Ishikawa (cell line): ENCODE data around the gene DLX1.

Experiments used
- CEBPB ChIP-seq: IDR thresholded peaks from 2 replicates; pipeline ENCODE4 v1.6.1; 2012
- CREB1 ChIP-seq: IDR thresholded peaks from 2 replicates; pipeline ENCODE4 v1.6.1; 2012; ENCODE audit warnings: low read depth
- EGR1 ChIP-seq: IDR thresholded peaks from 2 replicates; pipeline ENCODE4 v1.6.1; 2012
- EP300 ChIP-seq: IDR thresholded peaks from 2 replicates; pipeline ENCODE4 v1.6.1; 2012; ENCODE audit warnings: borderline replicate concordance
- FOXM1 ChIP-seq: IDR thresholded peaks from 2 replicates; pipeline ENCODE4 v1.6.1; 2012; ENCODE audit warnings: low read depth, borderline replicate concordance
- NFIC ChIP-seq: IDR thresholded peaks from 2 replicates; pipeline ENCODE4 v1.6.1; 2012
- RAD21 ChIP-seq: IDR thresholded peaks from 2 replicates; pipeline ENCODE4 v1.6.1; 2012; ENCODE audit warnings: low read depth
- TAF1 ChIP-seq: IDR thresholded peaks from 2 replicates; pipeline ENCODE4 v1.6.1; 2012; ENCODE audit warnings: low read depth, mild to moderate bottlenecking
- TCF12 ChIP-seq: IDR thresholded peaks from 2 replicates; pipeline ENCODE4 v1.6.1; 2012; ENCODE audit warnings: low read depth
- TEAD4 ChIP-seq: IDR thresholded peaks from 2 replicates; pipeline ENCODE4 v1.6.1; 2012
- YY1 ChIP-seq: IDR thresholded peaks from 2 replicates; pipeline ENCODE4 v1.6.1; 2012; ENCODE audit warnings: low read depth
- ZBTB7A ChIP-seq: IDR thresholded peaks from 2 replicates; pipeline ENCODE4 v1.6.1; 2012; ENCODE audit warnings: low read depth
- TF ChIP-seq, protein P1 (sequence below): IDR thresholded peaks from 2 replicates; pipeline ENCODE4 v1.6.1; 2012
- TF ChIP-seq, protein P2 (sequence below): IDR thresholded peaks from 2 replicates; pipeline ENCODE4 v1.6.1; 2012; ENCODE audit warnings: low read depth, mild to moderate bottlenecking
- TF ChIP-seq, protein P3 (sequence below): IDR thresholded peaks from 2 replicates; pipeline ENCODE4 v1.6.1; 2012

Gene DLX1

DNA sequence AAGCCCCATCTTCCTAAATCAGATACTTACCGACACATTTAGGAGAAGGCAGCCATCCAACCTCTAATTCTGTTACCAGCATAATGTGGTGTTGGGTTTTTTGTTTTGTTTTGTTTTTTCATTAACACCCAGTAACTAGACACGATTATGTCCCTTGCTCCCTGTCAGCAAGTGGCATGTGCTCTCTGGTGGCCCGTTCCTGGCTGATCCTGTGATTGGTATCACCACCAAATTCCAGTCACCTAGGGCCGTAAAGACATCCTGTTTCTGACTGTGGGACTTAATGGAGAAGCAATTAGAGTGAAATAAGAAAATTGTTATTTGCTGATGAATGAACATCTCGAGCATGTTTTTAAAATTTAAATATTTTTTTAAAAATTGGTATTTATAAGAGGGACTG, 5.9 kb upstream of the DLX1 start:
- no peak for TF ChIP-seq NFIC
- TF ChIP-seq RAD21: no peak
- TF ChIP-seq, protein P1, sequence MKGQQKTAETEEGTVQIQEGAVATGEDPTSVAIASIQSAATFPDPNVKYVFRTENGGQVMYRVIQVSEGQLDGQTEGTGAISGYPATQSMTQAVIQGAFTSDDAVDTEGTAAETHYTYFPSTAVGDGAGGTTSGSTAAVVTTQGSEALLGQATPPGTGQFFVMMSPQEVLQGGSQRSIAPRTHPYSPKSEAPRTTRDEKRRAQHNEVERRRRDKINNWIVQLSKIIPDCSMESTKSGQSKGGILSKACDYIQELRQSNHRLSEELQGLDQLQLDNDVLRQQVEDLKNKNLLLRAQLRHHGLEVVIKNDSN: no peak
- TF ChIP-seq EGR1: no peak
- no peak for TF ChIP-seq YY1

DNA sequence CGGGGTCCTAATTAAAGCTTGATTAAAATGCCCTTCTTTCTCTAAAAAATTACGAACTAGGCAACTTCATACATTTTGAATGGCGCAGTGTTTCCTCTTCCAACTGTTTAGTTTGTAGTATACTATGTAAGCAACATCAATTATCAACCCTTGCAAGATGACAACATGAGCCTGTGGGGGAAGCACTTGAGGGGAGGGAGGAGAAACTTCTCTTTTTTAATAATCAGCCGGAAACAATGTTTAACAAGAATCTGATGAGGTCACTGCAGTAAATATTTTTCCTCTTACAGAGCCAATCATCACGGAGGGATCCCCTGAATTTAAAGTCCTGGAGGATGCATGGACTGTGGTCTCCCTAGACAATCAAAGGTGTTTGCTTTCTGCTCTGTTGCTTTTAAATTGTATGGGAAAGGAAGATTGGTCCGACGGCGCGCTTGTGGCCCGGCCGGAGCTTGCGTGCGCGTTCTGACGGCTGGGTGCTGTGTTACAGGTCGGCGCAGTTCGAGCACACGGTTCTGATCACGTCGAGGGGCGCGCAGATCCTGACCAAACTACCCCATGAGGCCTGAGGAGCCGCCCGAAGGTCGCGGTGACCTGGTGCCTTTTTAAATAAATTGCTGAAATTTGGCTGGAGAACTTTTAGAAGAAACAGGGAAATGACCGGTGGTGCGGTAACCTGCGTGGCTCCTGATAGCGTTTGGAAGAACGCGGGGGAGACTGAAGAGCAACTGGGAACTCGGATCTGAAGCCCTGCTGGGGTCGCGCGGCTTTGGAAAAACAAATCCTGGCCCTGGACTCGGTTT, 5.3 kb upstream of the DLX1 start:
- TF ChIP-seq, protein P2, sequence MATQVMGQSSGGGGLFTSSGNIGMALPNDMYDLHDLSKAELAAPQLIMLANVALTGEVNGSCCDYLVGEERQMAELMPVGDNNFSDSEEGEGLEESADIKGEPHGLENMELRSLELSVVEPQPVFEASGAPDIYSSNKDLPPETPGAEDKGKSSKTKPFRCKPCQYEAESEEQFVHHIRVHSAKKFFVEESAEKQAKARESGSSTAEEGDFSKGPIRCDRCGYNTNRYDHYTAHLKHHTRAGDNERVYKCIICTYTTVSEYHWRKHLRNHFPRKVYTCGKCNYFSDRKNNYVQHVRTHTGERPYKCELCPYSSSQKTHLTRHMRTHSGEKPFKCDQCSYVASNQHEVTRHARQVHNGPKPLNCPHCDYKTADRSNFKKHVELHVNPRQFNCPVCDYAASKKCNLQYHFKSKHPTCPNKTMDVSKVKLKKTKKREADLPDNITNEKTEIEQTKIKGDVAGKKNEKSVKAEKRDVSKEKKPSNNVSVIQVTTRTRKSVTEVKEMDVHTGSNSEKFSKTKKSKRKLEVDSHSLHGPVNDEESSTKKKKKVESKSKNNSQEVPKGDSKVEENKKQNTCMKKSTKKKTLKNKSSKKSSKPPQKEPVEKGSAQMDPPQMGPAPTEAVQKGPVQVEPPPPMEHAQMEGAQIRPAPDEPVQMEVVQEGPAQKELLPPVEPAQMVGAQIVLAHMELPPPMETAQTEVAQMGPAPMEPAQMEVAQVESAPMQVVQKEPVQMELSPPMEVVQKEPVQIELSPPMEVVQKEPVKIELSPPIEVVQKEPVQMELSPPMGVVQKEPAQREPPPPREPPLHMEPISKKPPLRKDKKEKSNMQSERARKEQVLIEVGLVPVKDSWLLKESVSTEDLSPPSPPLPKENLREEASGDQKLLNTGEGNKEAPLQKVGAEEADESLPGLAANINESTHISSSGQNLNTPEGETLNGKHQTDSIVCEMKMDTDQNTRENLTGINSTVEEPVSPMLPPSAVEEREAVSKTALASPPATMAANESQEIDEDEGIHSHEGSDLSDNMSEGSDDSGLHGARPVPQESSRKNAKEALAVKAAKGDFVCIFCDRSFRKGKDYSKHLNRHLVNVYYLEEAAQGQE: no peak
- TF ChIP-seq TAF1 (no peak), CREB1 (no peak), YY1 (no peak), EP300 (no peak), CEBPB (no peak), TCF12 (no peak)
- TF ChIP-seq, protein P3, sequence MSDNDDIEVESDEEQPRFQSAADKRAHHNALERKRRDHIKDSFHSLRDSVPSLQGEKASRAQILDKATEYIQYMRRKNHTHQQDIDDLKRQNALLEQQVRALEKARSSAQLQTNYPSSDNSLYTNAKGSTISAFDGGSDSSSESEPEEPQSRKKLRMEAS: no peak

DNA sequence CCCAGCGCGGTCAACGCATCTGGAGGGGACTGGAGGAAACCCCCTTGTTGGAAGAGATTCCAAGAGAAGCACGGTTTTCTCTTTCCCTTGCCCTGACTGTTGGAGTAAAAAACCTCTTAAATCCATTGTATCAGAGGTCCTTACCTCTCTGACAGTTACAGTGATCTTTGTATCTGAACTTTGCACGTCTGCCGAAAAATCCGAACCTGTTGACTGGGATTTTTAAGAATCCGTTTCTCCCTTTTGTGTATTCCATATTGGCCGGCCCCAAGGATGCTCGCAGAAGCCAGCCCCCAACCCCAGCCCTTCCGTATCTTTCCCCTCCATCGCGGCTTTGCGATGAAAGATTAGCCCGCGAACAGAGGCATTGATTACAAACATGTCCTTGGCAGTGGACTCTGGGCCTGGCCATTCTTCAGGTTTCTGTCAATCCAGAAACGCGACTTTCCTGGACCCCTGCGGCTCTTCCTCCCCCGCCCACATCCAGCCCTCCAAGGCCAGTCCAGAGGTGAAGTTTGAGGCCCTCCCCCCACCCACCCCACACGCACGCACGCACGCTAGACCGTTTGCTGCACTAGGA, 4.6 kb upstream of the DLX1 start:
- TF ChIP-seq TAF1 (no peak), EP300 (no peak), CEBPB (no peak), TCF12 (no peak), TEAD4 (no peak)
- TF ChIP-seq, protein P2: no peak

DNA sequence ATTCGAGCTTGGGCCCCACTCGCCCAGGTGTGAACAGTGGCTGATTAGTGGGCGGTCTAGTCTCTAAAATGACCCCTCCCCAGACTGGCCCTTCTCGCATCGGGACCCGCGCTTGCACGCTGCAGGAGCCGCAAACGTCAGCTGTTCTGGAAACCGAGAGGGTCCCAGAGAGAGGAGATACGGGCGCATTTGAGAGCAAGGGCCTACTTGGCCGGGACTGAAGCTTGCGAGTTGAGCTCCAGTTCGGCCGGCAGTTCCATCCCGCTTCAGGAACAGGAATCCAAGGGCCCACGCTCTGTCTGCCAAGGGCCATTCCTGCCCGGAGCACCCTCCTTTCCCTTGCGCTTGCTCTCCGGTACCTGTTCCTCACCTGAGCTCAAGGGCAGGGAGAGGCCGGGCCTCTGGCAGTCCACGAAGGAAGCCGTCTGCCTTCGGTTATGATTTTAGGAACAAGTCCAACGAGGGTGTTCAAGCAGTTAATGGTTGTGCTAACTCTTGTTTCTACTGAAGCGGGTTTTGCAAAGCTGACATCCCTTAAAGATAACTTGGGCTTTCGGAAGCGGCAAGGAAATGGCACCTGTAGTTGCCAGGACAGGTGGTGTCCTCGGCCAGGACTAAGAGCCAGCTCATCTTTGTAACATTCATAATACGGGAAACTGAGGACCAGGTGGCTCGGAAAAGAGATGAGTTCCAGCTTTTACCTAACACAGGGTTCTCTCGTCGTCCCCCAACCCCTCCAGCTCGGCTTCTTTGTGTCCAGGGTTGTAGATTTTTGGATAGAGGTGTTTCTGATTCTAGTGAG, 3.9 kb upstream of the DLX1 start:
- TF ChIP-seq TAF1 (no peak), CREB1 (no peak), YY1 (no peak), NFIC (no peak), TCF12 (no peak)
- TF ChIP-seq, protein P3: no peak

DNA sequence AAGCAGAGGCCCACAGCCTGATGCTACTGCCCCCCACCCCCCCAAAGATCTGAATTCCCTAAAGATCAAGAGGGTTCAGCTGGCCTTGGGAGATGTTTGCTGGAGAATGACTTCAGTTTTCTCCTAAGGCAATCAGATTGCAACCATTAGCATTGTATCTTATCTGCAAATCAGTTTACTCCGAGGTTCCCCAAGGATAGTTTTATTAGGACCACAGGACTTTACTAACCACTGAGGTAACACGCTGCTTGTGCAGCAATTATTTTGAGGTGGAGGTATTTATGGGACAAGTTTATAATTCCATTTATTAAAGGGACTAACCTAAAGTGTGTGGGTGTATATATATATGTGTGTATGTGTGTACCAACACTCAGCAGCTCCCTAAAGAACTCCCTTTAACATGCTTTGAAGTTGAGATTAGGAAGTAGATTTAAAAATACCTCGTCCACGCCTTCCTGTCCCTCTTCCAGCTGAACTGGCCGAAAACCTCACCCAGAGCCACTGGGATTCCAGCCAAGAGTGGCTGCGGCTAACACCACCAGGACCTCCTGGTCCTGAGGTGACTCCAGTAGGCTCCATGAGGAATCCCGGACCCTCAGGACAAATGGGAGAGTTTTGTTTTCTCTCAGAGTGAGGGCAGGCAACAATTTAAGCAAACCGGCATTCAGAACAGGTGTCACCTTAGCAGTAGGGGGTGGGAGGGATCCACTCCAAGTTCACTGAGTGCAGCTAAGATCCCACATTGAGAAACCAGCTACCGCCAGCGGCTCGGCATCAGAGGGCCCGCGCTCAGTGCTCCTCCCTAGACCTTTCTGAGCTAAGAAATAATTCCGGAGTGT, 3.0 kb upstream of the DLX1 start:
- TF ChIP-seq CREB1 (no peak), TAF1 (no peak), TEAD4 (no peak), EGR1 (no peak), RAD21 (no peak), ZBTB7A (no peak), YY1 (no peak), TCF12 (no peak), EP300 (no peak), FOXM1 (no peak), NFIC (no peak), CEBPB (no peak)
- TF ChIP-seq, protein P1: no peak
- TF ChIP-seq, protein P3: no peak
- TF ChIP-seq, protein P2: no peak
